ENCODE data around the gene LRRC59.

Gene LRRC59

GRCh38 chr17:50370052-50370451, 27.3 kb downstream of the LRRC59 start:
- no peak for DNase-seq (ENCODE audit: extremely low read depth, low read depth)
- TF ChIP-seq CTCF (IDR thresholded peaks at IDR 0.05; ENCODE audit: low read depth, low read length) = no peak

GRCh38 chr17:50367401-50367800, 29.9 kb downstream of the LRRC59 start:
- no peak for DNase-seq (ENCODE audit: extremely low read depth, low read depth)
- no peak for TF ChIP-seq CTCF (IDR thresholded peaks at IDR 0.05; ENCODE audit: low read depth, low read length)

DNA sequence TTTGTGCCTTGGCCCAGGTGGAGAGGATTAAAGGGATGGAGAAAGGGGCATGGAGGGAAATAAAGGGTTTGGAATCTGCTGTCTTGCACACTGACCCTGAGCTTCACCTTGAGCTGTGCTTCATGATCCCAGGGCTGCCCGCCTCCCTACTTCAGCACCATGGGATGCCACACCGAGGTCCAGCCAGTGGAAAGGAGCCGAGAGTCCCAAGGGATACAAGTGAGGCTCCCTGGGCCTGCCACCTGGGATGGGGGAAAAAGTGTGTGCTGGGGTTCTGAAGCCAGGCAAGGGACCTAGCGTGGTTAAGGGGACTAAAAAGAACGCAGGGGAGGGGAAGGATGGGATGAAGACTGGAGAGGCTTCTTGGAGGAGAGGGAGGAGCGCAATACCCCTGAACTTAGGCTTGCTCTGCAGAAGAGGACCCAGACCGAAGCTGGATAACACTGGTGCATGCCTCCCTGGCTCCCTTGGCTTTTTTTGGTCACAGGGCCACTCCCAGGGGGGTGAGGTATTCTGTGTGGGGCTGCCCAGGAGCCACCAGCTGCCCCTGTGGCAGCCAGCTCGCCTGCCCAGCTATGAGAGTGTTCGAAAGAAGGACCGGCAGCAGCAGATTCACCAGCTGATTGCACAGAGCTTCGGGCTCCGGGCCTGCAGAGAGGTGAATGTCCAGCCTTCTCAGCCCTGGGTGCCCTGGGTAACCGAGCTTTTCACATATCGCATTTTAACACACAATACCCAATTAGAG, 31.5 kb downstream of the LRRC59 start:
- no peak for DNase-seq (ENCODE audit: extremely low read depth, low read depth)
- TF ChIP-seq CTCF (IDR thresholded peaks at IDR 0.05; ENCODE audit: low read depth, low read length) = no peak

DNA sequence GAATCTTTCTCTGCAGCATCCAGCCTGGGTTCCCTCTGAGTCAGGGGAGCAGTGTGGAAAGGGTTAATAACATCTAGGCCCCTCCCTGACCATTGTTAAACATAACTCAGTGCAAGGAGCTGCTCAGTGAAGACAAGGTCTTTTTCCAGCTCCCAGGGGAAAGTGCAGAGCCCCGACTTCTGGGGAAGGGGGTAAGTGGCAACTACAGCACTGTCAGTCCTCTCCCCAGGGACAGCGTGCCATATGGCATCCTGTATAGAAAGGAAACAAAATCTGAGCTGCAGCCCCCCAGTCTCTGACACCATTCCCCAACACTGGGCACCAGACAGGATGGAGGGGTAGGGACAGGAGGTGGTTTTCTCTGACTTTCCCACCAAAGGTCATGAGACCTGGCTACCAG, 32.2 kb downstream of the LRRC59 start:
- no peak for TF ChIP-seq CTCF (IDR thresholded peaks at IDR 0.05; ENCODE audit: low read depth, low read length)

DNA sequence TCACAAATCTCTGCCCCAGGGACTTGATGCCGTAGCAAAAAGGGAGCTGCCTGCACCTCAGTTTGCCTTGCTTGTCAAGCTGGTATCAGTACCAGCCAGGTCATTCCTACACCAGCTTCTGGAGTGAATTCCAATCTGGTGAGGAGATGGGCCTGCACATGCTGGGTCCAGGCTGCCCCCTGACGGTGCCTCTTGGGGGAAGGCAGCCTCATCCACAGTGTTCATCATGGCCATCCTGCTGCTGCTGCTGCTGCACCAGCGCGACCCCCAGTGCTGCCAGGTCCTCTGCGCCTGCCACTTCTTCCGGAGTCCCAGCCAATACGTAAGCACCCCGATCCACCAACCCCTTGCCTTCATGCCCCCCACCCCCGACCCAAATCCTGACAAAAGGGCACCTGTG, 32.6 kb downstream of the LRRC59 start:
- no peak for DNase-seq (ENCODE audit: extremely low read depth, low read depth)
- TF ChIP-seq CTCF (IDR thresholded peaks at IDR 0.05; ENCODE audit: low read depth, low read length) = no peak; the same call in none of the 2 replicates

More for the DNA sequence above, 32.2 kb downstream of the LRRC59 start:
- no peak for DNase-seq (ENCODE audit: extremely low read depth, low read depth)

DNA sequence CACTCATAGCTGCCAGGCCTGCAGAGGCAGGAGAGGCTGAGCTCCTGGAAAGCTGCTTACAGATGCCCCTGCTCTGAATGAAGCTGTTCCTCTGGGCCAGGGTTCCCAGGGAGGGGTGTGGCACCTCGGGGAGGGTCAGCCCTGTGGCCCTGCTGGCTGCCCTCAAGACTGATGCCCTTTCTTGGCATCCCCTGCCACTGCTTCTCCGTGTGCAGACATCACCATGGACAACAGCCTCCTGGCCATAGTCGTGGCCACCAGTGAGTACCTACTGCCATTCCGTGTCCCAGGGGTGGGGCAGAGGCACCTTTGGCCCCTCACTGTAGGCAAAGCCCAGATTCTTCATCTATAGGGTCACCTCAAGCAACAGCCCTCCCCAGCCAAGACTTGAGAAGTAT, 33.3 kb downstream of the LRRC59 start:
- no peak for TF ChIP-seq CTCF (IDR thresholded peaks at IDR 0.05; ENCODE audit: low read depth, low read length)
- no peak for DNase-seq (ENCODE audit: extremely low read depth, low read depth)

- no peak for DNase-seq (ENCODE audit: extremely low read depth, low read depth)
- TF ChIP-seq CTCF (IDR thresholded peaks at IDR 0.05; ENCODE audit: low read depth, low read length) = no peak
Measured at GRCh38 chr17:50363217-50364060, 33.9 kb downstream of the LRRC59 start.

All from AG09319 (cell line).